IPS-15b (cell line): ENCODE measurements around the gene ITGB3.

Experiments
- H3K27me3 ChIP-seq: one replicate; pipeline ENCODE4 v1.6.1; 2013; ENCODE audit warnings: low read length; ENCODE audit not compliant: control insufficient read depth, insufficient read depth
- H3K36me3 ChIP-seq: one replicate; pipeline ENCODE4 v1.6.1; 2013; ENCODE audit warnings: low read length; ENCODE audit not compliant: control insufficient read depth, insufficient read depth
- H3K4me1 ChIP-seq: one replicate; pipeline ENCODE4 v1.6.1; 2013; ENCODE audit warnings: mild to moderate bottlenecking, low read length; ENCODE audit not compliant: control insufficient read depth, insufficient read depth
- H3K4me3 ChIP-seq: one replicate; pipeline ENCODE4 v1.5.1; 2013; ENCODE audit warnings: low read depth, low read length
- H3K9ac ChIP-seq: one replicate; pipeline ENCODE4 v1.6.1; 2013; ENCODE audit warnings: low read depth, mild to moderate bottlenecking, low read length
- H3K9me3 ChIP-seq: one replicate; pipeline ENCODE4 v1.6.1; 2013; ENCODE audit warnings: mild to moderate bottlenecking, low read length; ENCODE audit not compliant: control insufficient read depth, insufficient read depth

The ITGB3 gene

GRCh38 chr17:47224966-47225365 is 28.7 kb upstream of the ITGB3 start:
- Histone ChIP-seq H3K4me3 (no peak overlapping the region), H3K27me3 (peaks cover 7% of the 10 kb centered on the region), H3K9ac (no peak overlapping the region), H3K36me3 (no peaks in the 10 kb centered on the region), H3K4me1 (peaks cover 9% of the 10 kb centered on the region), H3K9me3 (peaks cover 6% of the 10 kb centered on the region)

- H3K4me3 ChIP-seq = no peak overlapping the region
- H3K36me3 ChIP-seq = no peaks in the 10 kb centered on the region
- H3K27me3 ChIP-seq = peaks cover 11% of the 10 kb centered on the region
- peaks cover 6% of the 10 kb centered on the region for H3K9me3 ChIP-seq
- no peak overlapping the region for H3K9ac ChIP-seq
- H3K4me1 ChIP-seq = peaks cover 9% of the 10 kb centered on the region
Observed at GRCh38 chr17:47225436-47225858, 28.2 kb upstream of the ITGB3 start.

GRCh38 chr17:47225911-47226688 is 27.5 kb upstream of the ITGB3 start:
- Histone ChIP-seq H3K36me3 (no peaks in the 10 kb centered on the region), H3K9ac (no peak overlapping the region), H3K9me3 (peaks cover 6% of the 10 kb centered on the region)

DNA sequence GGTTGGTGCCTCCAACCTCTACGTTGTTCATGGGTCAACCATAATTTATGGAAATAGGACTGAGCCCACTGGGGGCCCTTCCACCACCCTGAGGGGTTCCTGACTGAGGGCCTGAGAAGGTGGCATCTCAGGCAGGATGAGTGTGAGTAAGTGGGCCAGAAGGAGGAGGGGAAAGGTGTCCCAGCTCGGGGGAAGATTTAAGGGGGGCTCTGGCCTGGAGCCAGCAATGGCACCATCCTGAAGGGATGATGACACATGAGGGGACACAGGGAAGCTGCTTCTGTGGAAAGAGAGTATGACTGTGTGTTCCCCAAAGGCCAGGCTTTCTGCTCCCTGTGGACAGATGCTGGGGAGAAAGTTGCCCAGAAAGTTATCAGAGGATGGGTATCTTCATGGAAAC is 25.8 kb upstream of the ITGB3 start:
- Histone ChIP-seq H3K27me3 (peaks cover 7% of the 10 kb centered on the region), H3K4me1 (peaks cover 6% of the 10 kb centered on the region), H3K9ac (no peak overlapping the region), H3K36me3 (no peaks in the 10 kb centered on the region), H3K9me3 (peaks cover 6% of the 10 kb centered on the region), H3K4me3 (no peak overlapping the region)

More at GRCh38 chr17:47225911-47226688, 27.5 kb upstream of the ITGB3 start:
- Histone ChIP-seq H3K27me3 (peaks cover 13% of the 10 kb centered on the region), H3K4me3 (no peak overlapping the region), H3K4me1 (peaks cover 6% of the 10 kb centered on the region)

DNA sequence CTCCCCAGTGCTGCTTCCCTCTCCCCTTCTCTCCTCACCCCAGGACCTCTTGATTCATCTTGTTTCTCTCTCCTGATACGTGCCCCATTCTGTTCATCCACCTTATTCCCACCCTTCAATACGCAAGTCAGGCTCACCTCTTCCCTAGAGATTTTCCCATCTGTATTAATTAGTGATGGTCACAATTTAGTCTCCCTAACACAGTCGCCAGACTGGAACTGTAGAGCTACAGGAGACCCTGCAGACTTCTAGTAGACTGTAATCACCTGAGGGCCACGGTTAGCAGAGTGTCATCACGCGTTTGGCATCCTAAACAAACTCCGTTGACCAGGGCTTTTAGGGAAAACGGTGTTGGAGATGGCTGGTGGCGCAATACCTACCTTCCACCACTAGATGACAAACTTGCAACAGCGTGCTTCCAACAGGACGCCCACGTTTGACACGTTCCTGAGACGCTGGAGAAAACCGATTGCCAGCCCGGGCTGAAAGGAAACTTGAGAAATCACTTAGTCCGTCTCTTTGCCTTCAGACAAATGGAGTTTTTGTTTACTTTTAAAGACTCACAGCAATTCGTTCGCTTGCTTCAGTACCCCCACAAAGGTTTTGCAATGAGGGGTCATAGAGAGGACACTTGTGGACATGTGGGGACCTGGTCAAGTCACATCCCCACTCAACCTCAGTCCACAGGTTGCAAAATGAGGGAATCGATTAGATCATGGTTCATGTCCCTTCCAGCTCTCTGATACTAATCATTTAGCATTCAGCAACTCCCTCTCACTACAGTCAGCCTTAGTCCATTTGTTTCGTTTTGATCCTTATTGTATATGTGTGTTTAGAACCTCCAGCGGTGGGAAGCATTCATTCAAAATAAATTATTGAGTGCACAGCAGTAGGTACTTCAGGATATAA is 23.8 kb upstream of the ITGB3 start:
- Histone ChIP-seq H3K9me3 (peaks cover 2% of the 10 kb centered on the region), H3K4me1 (peaks cover 6% of the 10 kb centered on the region), H3K9ac (no peak overlapping the region), H3K36me3 (no peaks in the 10 kb centered on the region), H3K4me3 (no peak overlapping the region), H3K27me3 (peaks cover 7% of the 10 kb centered on the region)

DNA sequence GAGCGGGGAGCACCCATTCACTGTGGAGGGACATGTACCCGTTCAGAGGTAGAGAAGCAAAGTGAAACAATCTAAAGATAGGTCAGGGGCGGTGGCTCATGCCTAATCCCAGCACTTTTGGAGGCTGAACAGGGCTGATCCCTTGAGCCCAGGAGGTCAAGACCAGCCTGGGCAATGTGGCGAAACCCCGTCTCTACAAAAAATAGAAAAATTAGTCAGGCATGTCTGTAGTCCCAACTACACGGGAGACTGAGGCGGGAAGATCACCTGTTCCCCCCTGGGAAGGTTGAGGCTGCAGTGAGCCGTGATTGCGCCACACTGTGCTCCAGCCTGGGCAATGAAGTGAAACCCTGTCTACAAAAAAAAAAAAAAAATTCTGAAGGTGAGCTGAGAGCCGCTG is 22.8 kb upstream of the ITGB3 start:
- peaks cover 6% of the 10 kb centered on the region for H3K4me1 ChIP-seq
- no peak overlapping the region for H3K4me3 ChIP-seq
- H3K9ac ChIP-seq = no peak overlapping the region
- peaks cover 7% of the 10 kb centered on the region for H3K27me3 ChIP-seq
- H3K9me3 ChIP-seq = no peaks in the 10 kb centered on the region
- H3K36me3 ChIP-seq = no peaks in the 10 kb centered on the region

GRCh38 chr17:47231334-47231733 is 22.3 kb upstream of the ITGB3 start:
- Histone ChIP-seq H3K36me3 (no peaks in the 10 kb centered on the region), H3K9ac (no peak overlapping the region), H3K4me1 (peaks cover 6% of the 10 kb centered on the region), H3K27me3 (peaks cover 7% of the 10 kb centered on the region), H3K4me3 (no peak overlapping the region), H3K9me3 (no peaks in the 10 kb centered on the region)

- H3K27me3 ChIP-seq = peaks cover 7% of the 10 kb centered on the region
- H3K9me3 ChIP-seq = no peaks in the 10 kb centered on the region
- H3K36me3 ChIP-seq = no peaks in the 10 kb centered on the region
- H3K9ac ChIP-seq = no peak overlapping the region
- H3K4me3 ChIP-seq = no peak overlapping the region
- H3K4me1 ChIP-seq = peaks cover 6% of the 10 kb centered on the region
Observed at GRCh38 chr17:47231866-47232265, 21.8 kb upstream of the ITGB3 start.

GRCh38 chr17:47232465-47232864 is 21.2 kb upstream of the ITGB3 start:
- Histone ChIP-seq H3K4me3 (no peak overlapping the region), H3K9ac (no peak overlapping the region), H3K9me3 (no peaks in the 10 kb centered on the region), H3K27me3 (peaks cover 7% of the 10 kb centered on the region), H3K36me3 (no peaks in the 10 kb centered on the region), H3K4me1 (peaks cover 6% of the 10 kb centered on the region)

GRCh38 chr17:47235506-47235905 is 18.1 kb upstream of the ITGB3 start:
- Histone ChIP-seq H3K4me3 (no peak overlapping the region), H3K9ac (no peak overlapping the region), H3K4me1 (no peaks in the 10 kb centered on the region), H3K36me3 (no peaks in the 10 kb centered on the region), H3K9me3 (no peaks in the 10 kb centered on the region), H3K27me3 (peaks cover under 1% of the 10 kb centered on the region)

DNA sequence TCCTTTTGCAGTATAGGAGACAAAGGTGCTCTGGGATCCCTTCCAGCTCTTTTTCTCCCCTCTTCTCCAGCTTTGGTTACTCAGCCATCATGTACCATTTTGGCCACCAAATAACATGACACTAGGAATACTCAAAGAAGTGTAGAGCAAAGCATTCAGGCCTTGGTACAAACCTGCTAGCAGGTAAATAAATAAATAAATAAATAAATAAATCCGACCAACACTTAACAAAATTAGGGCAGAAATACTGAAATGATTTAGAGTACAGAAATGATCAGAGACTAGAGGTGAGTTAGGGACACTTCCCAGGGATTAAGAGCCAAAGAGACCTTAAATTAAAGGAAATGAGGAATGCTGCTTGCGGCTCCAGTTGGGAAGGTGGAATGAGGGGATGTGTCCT is 17.7 kb upstream of the ITGB3 start:
- Histone ChIP-seq H3K27me3 (no peaks in the 10 kb centered on the region), H3K4me1 (no peaks in the 10 kb centered on the region), H3K36me3 (no peaks in the 10 kb centered on the region), H3K9me3 (no peaks in the 10 kb centered on the region), H3K4me3 (no peak overlapping the region), H3K9ac (no peak overlapping the region)

GRCh38 chr17:47237841-47238240 is 15.8 kb upstream of the ITGB3 start:
- no peaks in the 10 kb centered on the region for H3K36me3 ChIP-seq
- no peak overlapping the region for H3K4me3 ChIP-seq
- H3K4me1 ChIP-seq = no peaks in the 10 kb centered on the region
- no peaks in the 10 kb centered on the region for H3K27me3 ChIP-seq
- H3K9me3 ChIP-seq = no peaks in the 10 kb centered on the region
- no peak overlapping the region for H3K9ac ChIP-seq
